Endothelial cell of umbilical vein (primary cell): ENCODE data around the gene EP400. TPM values are rescaled to one million over a fixed set of nuclear protein-coding genes. Genes with fewer than 3 reads are reported as not detected.

Experiments
- BruUV-seq: library from RNA; stranded (reverse); fragments of 400-500 nt; replicated peaks from 2 replicates; lab custom pipeline; 2021; lab: Mats Ljungman, UMichigan
- CTCF ChIA-PET: fragments of 300-600, 350-600 bp; sonication (Branson Sonifier 250); formaldehyde crosslinking; loops from one replicate; lab custom pipeline; 2021; ENCODE audit warnings: antibody characterized with exemption, inconsistent platforms; lab: Charles Lee
- POLR2A ChIA-PET: fragments of 300-600, 350-600 bp; sonication (Branson Sonifier 250); formaldehyde crosslinking; loops from one replicate; lab custom pipeline; 2021; ENCODE audit warnings: antibody characterized with exemption, inconsistent platforms; lab: Charles Lee
- DNase-seq: peaks from one replicate; pipeline ENCODE4 v3.0.0-alpha.2; 2011; ENCODE audit warnings: low read depth, low spot score
- FAIRE-seq: peaks from 2 replicates; lab custom pipeline; 2011; peaks lifted over from hg19 to GRCh38; lab: Jason Lieb, UNC
- H2AFZ ChIP-seq: 2 replicates; pipeline ENCODE4 v1.6.0; 2012; ENCODE audit warnings: low read depth, low read length, control low read depth, inconsistent platforms
- H3K27ac ChIP-seq: 2 replicates; pipeline ENCODE4 v1.5.1; 2011; ENCODE audit warnings: low read depth, mild to moderate bottlenecking, control low read depth, low read length, moderate library complexity; ENCODE audit not compliant: insufficient read depth
- H3K27me3 ChIP-seq, 2 experiments: 2 replicates each; pipeline versions ENCODE4 v1.6.0 to v1.6.1; 2011; ENCODE audit warnings: low read length in 2 of 2, mixed read lengths in 1 of 2; ENCODE audit not compliant: control insufficient read depth in 2 of 2, insufficient read depth in 2 of 2
- H3K36me3 ChIP-seq, 2 experiments: 2 replicates in 1 of 2; 3 replicates in 1 of 2; pipeline ENCODE4 v1.5.1; 2011; ENCODE audit warnings: low read length in 2 of 2, mild to moderate bottlenecking in 1 of 2, moderate library complexity in 1 of 2; ENCODE audit not compliant: control insufficient read depth in 2 of 2, insufficient read depth in 2 of 2; ENCODE audit errors: extremely low read depth in 1 of 2
- H3K4me1 ChIP-seq: 3 replicates; pipeline ENCODE4 v1.5.1; 2011; ENCODE audit warnings: mild to moderate bottlenecking, low read length; ENCODE audit not compliant: control insufficient read depth, insufficient read depth; ENCODE audit errors: extremely low read depth
- H3K4me2 ChIP-seq: 2 replicates; pipeline ENCODE4 v1.6.1; 2011; ENCODE audit warnings: low read length, control low read depth, mixed read lengths; ENCODE audit not compliant: insufficient read depth
- H3K4me3 ChIP-seq, 3 experiments: fragments of 200-600 bp in 1 of 3; sonication (generic), shearing (Covaris generic) in 1 of 3; replicated peaks in 1 of 3; 2 replicates each; pipeline ENCODE4 v1.5.1; 2011 to 2016; ENCODE audit warnings: control low read depth in 3 of 3, low read length in 3 of 3, mild to moderate bottlenecking in 2 of 3, inconsistent platforms in 1 of 3, low read depth in 1 of 3, moderate library complexity in 1 of 3; ENCODE audit not compliant: insufficient read depth in 1 of 3
- H3K79me2 ChIP-seq: 2 replicates; pipeline ENCODE4 v1.6.0; 2012; ENCODE audit warnings: low read length, inconsistent platforms; ENCODE audit not compliant: control insufficient read depth, insufficient read depth
- H3K9ac ChIP-seq: replicated peaks from 2 replicates; pipeline ENCODE3; 2011; ENCODE audit warnings: low read length, control low read depth; ENCODE audit not compliant: insufficient read depth; ENCODE audit errors: extremely low read depth
- H3K9me1 ChIP-seq: replicated peaks from 3 replicates; pipeline ENCODE4 v1.6.0; 2011; ENCODE audit warnings: mild to moderate bottlenecking, low read length; ENCODE audit not compliant: control insufficient read depth, insufficient read depth; ENCODE audit errors: extremely low read depth
- H3K9me3 ChIP-seq: replicated peaks from 2 replicates; pipeline ENCODE4 v1.5.1; 2012; ENCODE audit warnings: low read length, inconsistent platforms; ENCODE audit not compliant: control insufficient read depth, insufficient read depth
- H4K20me1 ChIP-seq: replicated peaks from 2 replicates; pipeline ENCODE3; 2011; ENCODE audit warnings: mild to moderate bottlenecking, low read length; ENCODE audit not compliant: control insufficient read depth, insufficient read depth; ENCODE audit errors: extremely low read depth
- EZH2 ChIP-seq: IDR thresholded peaks from 2 replicates; pipeline ENCODE4 v1.6.1; 2012; ENCODE audit warnings: borderline replicate concordance, low read depth, mild to moderate bottlenecking, moderate library complexity, low read length, inconsistent platforms; ENCODE audit not compliant: severe bottlenecking
- FOS ChIP-seq: IDR thresholded peaks from 2 replicates; pipeline ENCODE4 v1.6.1; 2011; ENCODE audit warnings: mild to moderate bottlenecking, low read length, moderate library complexity, borderline replicate concordance; ENCODE audit not compliant: insufficient read depth
- GATA2 ChIP-seq: IDR thresholded peaks from 2 replicates; pipeline ENCODE4 v1.7.0; 2011; ENCODE audit warnings: low read depth, mild to moderate bottlenecking, moderate library complexity, mixed read lengths, low read length; ENCODE audit not compliant: insufficient read length, insufficient read depth
- JUN ChIP-seq: IDR thresholded peaks from 2 replicates; pipeline ENCODE4 v1.6.1; 2011; ENCODE audit warnings: borderline replicate concordance, low read depth; ENCODE audit not compliant: insufficient read length, insufficient read depth
- MYC ChIP-seq: IDR thresholded peaks from one replicate; pipeline ENCODE4 v1.6.1; 2011; ENCODE audit warnings: mild to moderate bottlenecking, low read depth, low read length
- POLR2A ChIP-seq: IDR thresholded peaks from 2 replicates; pipeline ENCODE4 v1.6.1; 2012; ENCODE audit warnings: low read depth, mild to moderate bottlenecking, control low read depth, low read length
- POLR2AphosphoS5 ChIP-seq: IDR thresholded peaks from 2 replicates; pipeline ENCODE4 v1.6.1; 2012; ENCODE audit warnings: low read depth, mild to moderate bottlenecking, control low read depth, low read length, moderate library complexity; ENCODE audit not compliant: insufficient read depth
- dilution Hi-C: fragments of 300-500 bp; cut with MboI; formaldehyde crosslinking; loops from one replicate; pipeline ENCODE4 v1.15.0; 2019; ENCODE audit warnings: low sequenced_read_pairs; ENCODE audit not compliant: extremely low pct_ligation_motif_present
- intact Hi-C: fragments of 100-400 bp; cut with micrococcal nuclease; formaldehyde crosslinking; loops from one replicate; pipeline ENCODE4 v1.10.0; 2022
- polyA plus RNA-seq, 4 experiments: library from polyadenylated mRNA; depleted of rRNA in 3 of 4; stranded (reverse) in 3 of 4; unstranded in 1 of 4; fragments of >200 nt; gene quantifications; 2 replicates each; pipeline versions ENCODE4 v1.2.1 to v1.2.3, GENCODE V29; 2011 to 2012; ENCODE audit warnings: missing spikeins in 1 of 4
- total RNA-seq: library from RNA; stranded (reverse); gene quantifications from 2 replicates; pipeline ENCODE4 v1.2.3, GENCODE V29; 2021
- TF ChIP-seq, protein P1 (sequence below): IDR thresholded peaks from 2 replicates; pipeline ENCODE4 v1.6.1; 2011; ENCODE audit not compliant: insufficient read depth, insufficient read length
- TF ChIP-seq, protein P2 (sequence below), 2 donors: IDR thresholded peaks; 1 replicate in 1 of 2; 2 replicates in 1 of 2; pipeline ENCODE4 v1.5.1; 2011; ENCODE audit warnings: low read length in 2 of 2, mild to moderate bottlenecking in 2 of 2, moderate library complexity in 2 of 2, control low read depth in 1 of 2, inconsistent platforms in 1 of 2, low read depth in 1 of 2; ENCODE audit not compliant: insufficient read depth in 1 of 2; ENCODE audit errors: extremely low read depth in 1 of 2

Gene EP400
- total and polyA plus RNA-seq, 2 donors (not counting 3 experiments of a cell fraction or from before 2014, with no cell fraction given): 9.0 to 57.7 TPM

DNA sequence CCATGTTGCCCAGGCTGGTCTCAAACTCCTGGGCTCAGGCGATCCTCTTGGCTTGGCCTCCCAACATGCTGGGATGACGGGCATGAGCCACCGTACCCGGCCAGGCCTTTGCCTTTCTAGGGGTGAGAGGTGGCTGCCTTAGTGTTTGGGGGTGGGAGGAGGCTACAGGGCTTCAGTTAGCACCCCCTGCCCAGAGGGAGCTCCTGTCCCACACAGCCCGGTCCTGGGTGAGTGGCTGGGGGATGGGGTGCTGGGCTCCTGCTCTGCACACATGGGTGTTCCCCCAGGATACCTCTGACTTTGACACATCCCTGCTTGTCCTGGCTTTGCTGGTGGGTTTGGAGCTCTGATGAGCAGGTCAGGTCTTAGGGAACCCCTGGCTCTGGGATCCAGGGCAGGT lies 45.4 kb upstream of the EP400 start:
- POLR2A ChIA-PET: no interaction called here
- Histone ChIP-seq H3K27ac (no peak overlapping the region), H3K4me3 (no peak overlapping the region), H3K9ac (no peak overlapping the region), H3K4me2 (no peak overlapping the region), H4K20me1 (no peaks in the 10 kb centered on the region), H3K4me1 (no peaks in the 10 kb centered on the region), H3K27me3 (no peaks in the 10 kb centered on the region), H3K9me1 (no peaks in the 10 kb centered on the region), H3K79me2 (no peaks in the 10 kb centered on the region), H2AFZ (no peak overlapping the region), H3K9me3 (no peaks in the 10 kb centered on the region), H3K36me3 (peaks cover 0 to 5% of the 10 kb centered on the region in 2 experiments)
- intact Hi-C loops (no loop called here), dilution Hi-C loops (no loop called here)
- FAIRE-seq: no peak
- BruUV-seq: no TSS peak
- no peak for TF ChIP-seq POLR2AphosphoS5
- TF ChIP-seq EZH2: no peak
- no peak for TF ChIP-seq FOS
- no peak for TF ChIP-seq JUN
- TF ChIP-seq POLR2A: no peak
- no peak for TF ChIP-seq GATA2
- no peak for TF ChIP-seq MYC
- TF ChIP-seq, protein P1, sequence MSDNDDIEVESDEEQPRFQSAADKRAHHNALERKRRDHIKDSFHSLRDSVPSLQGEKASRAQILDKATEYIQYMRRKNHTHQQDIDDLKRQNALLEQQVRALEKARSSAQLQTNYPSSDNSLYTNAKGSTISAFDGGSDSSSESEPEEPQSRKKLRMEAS: no peak
- TF ChIP-seq, protein P2, sequence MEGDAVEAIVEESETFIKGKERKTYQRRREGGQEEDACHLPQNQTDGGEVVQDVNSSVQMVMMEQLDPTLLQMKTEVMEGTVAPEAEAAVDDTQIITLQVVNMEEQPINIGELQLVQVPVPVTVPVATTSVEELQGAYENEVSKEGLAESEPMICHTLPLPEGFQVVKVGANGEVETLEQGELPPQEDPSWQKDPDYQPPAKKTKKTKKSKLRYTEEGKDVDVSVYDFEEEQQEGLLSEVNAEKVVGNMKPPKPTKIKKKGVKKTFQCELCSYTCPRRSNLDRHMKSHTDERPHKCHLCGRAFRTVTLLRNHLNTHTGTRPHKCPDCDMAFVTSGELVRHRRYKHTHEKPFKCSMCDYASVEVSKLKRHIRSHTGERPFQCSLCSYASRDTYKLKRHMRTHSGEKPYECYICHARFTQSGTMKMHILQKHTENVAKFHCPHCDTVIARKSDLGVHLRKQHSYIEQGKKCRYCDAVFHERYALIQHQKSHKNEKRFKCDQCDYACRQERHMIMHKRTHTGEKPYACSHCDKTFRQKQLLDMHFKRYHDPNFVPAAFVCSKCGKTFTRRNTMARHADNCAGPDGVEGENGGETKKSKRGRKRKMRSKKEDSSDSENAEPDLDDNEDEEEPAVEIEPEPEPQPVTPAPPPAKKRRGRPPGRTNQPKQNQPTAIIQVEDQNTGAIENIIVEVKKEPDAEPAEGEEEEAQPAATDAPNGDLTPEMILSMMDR (IDR thresholded peaks at IDR 0.05; ENCODE audit: extremely low read depth in 1 of 2, insufficient read depth in 1 of 2, low read depth in 1 of 2, low read length in 2 of 2): no peak
- DNase-seq: no peak
- CTCF ChIA-PET: no interaction called here
